Activated CD4-positive, alpha-beta T cell treated with anti-CD3 and anti-CD28 coated beads, Interleukin-2, amount 50 U/mL, for 24 hours (primary cell): ENCODE measurements around the gene NLRP14.

Source experiments
- DNase-seq, 2 donors: peaks; one replicate each; pipeline ENCODE4 v3.0.0-alpha.2; 2020; ENCODE audit warnings: low read depth in 1 of 2, low spot score in 1 of 2

NLRP14 gene

DNA sequence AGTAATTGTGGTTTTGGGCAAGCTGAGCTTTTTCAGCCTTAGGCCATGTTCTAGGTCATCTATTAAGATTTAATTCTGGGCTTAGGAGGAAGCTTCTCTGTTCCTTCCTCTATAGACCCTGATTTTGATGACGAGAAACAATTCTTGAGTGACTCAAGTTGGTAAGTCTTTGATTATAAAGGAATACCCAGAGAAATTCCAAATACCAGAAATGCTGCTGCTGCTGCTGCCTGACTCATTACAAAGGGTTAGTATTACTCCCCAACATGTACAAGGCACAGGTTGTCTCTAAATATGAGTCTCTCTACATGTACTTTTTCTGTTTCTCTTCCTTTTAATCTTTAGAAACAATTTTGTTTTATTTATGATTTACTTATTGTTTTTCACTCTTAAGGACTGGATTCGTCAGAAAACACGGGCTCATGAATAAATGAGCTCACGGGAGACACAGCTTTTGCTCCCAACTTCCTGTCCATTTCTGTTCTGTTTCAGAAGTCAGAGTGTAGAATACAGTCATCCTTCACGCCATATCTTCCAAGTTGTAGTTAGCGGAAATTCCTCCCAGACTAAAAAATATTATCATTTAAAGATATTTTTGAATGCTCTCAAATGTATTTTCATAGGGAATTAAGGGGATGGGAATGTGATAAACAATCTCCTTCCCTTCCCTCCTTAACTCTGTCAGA is 36.7 kb downstream of the NLRP14 start:
- DNase-seq, result no peak

GRCh38 chr11:7057641-7058040 is 37.4 kb downstream of the NLRP14 start:
- DNase-seq, result no peak

DNA sequence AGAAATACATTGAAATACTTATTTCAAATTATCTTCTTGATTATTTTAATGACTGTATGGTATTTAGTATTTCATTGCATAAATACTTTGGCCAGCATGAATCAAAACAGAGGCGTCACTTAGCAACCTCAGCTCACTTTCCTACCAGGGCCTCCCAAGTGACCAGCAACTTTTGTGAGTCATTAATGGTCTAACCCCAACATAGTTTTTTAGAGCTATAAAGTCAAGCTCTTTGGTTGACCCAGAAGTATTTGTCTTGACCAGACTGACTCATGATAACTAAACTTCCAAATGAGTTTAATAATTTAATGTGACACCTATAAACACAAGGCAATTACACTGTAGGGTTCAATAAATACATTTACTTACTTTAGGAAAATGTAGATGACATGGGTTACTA is 40.6 kb downstream of the NLRP14 start:
- no peak for DNase-seq

DNA sequence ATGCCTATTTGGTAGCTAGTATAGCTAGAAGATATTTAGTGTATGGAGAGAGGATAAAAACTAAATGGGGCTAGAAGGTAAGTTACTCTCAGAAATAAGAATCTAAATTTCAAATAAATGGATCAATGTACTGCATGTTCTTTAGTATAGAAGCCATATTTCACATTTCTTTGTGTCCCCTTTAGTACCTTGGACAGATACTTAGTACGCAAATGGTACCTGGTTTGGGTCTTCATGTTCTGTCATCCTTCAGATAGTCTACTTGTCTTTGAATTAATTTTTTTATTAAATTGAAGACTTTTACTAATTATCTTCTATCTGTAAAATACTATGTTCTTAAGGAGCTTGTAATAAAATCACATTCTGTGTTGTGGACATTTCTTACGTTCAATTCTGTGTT is 42.3 kb downstream of the NLRP14 start:
- DNase-seq, result no peak

- DNase-seq, result no peak
Measured at GRCh38 chr11:7072401-7073028, 52.2 kb downstream of the NLRP14 start.

- no peak for DNase-seq
Measured at GRCh38 chr11:7077101-7077500, 56.8 kb downstream of the NLRP14 start.

DNA sequence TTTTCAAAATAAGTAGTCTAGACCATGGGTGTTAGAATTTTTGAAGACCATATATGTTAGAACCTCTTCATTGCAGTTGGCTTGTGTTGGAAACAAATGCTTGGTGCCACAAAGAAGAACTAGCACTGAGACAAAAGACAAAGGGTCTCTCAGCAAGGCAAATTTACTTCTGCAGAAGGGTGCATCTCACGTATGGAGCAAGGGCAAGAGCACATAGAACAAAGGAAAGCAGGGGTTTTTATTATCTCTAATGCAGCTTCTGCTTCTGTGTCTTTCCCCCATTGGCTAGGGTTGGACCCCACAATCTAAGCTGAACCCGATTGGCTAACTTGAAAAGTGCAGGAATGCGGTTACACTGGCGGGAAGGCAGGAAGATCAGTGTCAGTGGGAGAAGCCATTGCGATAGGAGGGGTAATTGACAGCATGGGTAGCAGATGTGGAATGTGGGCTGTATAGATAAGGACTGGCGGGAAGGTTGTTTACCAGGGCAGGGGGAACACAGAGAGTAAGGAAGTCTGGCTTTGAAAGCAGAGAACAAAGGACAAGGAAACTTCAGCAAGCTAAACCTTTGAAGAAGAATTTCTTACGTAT is 59.4 kb downstream of the NLRP14 start:
- DNase-seq, result no peak

GRCh38 chr11:7080900-7081299 is 60.6 kb downstream of the NLRP14 start:
- DNase-seq, result no peak

GRCh38 chr11:7081441-7081840 is 61.2 kb downstream of the NLRP14 start:
- DNase-seq, result no peak

- DNase-seq, result no peak
Measured at GRCh38 chr11:7088921-7089320, 68.6 kb downstream of the NLRP14 start, which contains the start of gene RBMXL2. Gene RBMXL2, plus strand, starts transcription at chr11:7088998. Its CDS starts 123 bp downstream, at chr11:7089121.

DNA sequence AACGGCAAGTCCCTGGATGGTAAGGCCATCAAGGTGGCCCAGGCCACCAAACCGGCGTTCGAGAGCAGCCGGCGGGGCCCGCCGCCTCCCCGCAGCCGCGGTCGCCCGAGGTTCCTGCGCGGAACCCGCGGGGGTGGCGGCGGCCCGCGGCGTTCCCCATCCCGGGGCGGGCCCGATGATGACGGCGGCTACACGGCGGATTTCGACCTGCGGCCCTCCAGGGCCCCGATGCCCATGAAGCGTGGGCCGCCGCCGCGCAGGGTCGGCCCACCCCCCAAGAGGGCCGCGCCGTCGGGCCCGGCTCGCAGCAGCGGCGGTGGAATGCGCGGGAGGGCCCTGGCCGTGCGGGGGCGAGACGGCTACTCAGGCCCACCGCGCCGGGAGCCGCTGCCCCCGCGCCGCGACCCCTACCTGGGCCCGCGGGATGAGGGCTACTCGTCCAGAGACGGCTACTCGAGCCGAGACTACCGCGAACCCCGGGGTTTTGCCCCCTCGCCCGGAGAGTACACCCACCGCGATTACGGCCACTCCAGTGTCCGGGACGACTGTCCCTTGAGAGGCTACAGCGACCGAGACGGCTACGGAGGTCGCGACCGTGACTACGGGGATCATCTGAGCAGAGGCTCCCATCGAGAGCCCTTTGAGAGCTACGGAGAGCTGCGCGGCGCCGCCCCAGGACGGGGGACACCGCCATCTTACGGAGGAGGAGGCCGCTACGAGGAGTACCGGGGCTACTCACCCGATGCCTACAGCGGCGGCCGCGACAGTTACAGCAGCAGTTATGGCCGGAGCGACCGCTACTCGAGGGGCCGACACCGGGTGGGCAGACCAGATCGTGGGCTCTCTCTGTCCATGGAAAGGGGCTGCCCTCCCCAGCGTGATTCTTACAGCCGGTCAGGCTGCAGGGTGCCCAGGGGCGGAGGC is 69.3 kb downstream of the NLRP14 start:
- no peak for DNase-seq

- peak in 1 of 2 donors; percentile 4 for DNase-seq
Measured at GRCh38 chr11:7098235-7098832, 78.1 kb downstream of the NLRP14 start.

GRCh38 chr11:7115780-7116179 is 95.5 kb downstream of the NLRP14 start:
- no peak for DNase-seq

DNA sequence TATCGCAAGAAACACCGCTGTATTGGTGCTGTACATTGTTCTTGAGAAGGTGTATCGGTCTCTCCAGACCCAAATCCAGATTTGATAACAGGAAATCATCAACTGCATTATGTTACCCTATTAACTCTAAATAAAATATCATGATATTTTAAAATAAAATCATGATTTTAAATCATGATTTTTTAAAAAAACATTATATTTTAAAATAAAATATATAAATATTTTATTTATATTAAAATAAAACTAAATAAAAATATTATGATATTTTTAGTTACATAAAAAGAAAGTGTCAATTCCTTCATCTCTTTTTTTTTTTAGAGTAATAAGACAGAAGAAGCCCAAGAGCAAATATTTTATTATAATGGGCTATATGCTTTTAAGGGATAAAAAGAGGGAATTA is 96.1 kb downstream of the NLRP14 start:
- DNase-seq, result no peak
